WTC11 (cell line): ENCODE measurements around the gene RBMS2. TPM values are rescaled to one million over a fixed set of nuclear protein-coding genes. Genes with fewer than 3 reads are reported as not detected.

Experiments
- ATAC-seq: fragments of 200-7000 bp; cut with Tn5 transposase; 2 replicates; pipeline ENCODE4 v1.10.0; 2021; ENCODE audit warnings: mild to moderate bottlenecking, moderate library complexity
- CTCF ChIA-PET: fragments of 300-600 bp; sonication (Branson Sonifier 250); formaldehyde crosslinking; loops from one replicate; lab custom pipeline; 2021; ENCODE audit warnings: antibody characterized with exemption; lab: Charles Lee
- POLR2A ChIA-PET: fragments of 350-600 bp; sonication (Branson Sonifier 250); formaldehyde crosslinking; loops from one replicate; lab custom pipeline; 2021; ENCODE audit warnings: antibody characterized with exemption; lab: Charles Lee
- DNase-seq: peaks from one replicate; pipeline ENCODE4 v3.0.0; 2021; ENCODE audit warnings: low spot score
- H3K27ac Mint-ChIP-seq: 2 replicates; pipeline ENCODE4 v1.8.0; 2021; ENCODE audit warnings: mixed read lengths
- H3K27me3 Mint-ChIP-seq: 2 replicates; pipeline ENCODE4 v1.8.0; 2021; ENCODE audit warnings: low read depth, mild to moderate bottlenecking, moderate library complexity, mixed read lengths
- H3K36me3 Mint-ChIP-seq: 2 replicates; pipeline ENCODE4 v1.8.0; 2021; ENCODE audit warnings: mixed read lengths
- H3K4me1 Mint-ChIP-seq: 2 replicates; pipeline ENCODE4 v1.8.0; 2022; ENCODE audit warnings: mixed read lengths
- H3K4me3 Mint-ChIP-seq: 2 replicates; pipeline ENCODE4 v1.8.0; 2021; ENCODE audit warnings: mild to moderate bottlenecking, moderate library complexity, mixed read lengths
- H3K9me3 Mint-ChIP-seq: 2 replicates; pipeline ENCODE4 v1.8.0; 2021; ENCODE audit warnings: mixed read lengths
- AFF4 ChIP-seq: sonication (generic); formaldehyde crosslinking; IDR thresholded peaks from 2 replicates; pipeline ENCODE4 v1.8.1; 2023; ENCODE audit warnings: mild to moderate bottlenecking, missing genetic modification reagents, borderline replicate concordance
- CDX4 ChIP-seq: fragments of 250-450 bp; sonication (Bioruptor Pico); IDR thresholded peaks from 2 replicates; pipeline ENCODE4 v1.9.0; 2021; ENCODE audit warnings: moderate library complexity, mild to moderate bottlenecking, inconsistent platforms, borderline replicate concordance
- ELF4 ChIP-seq: sonication (generic); formaldehyde crosslinking; IDR thresholded peaks from 2 replicates; pipeline ENCODE4 v1.8.1; 2022; ENCODE audit warnings: low read depth, mild to moderate bottlenecking, moderate library complexity, missing genetic modification reagents
- EMX1 ChIP-seq: fragments of 250-450 bp; sonication (Bioruptor Pico); IDR thresholded peaks from 2 replicates; pipeline ENCODE4 v1.8.0; 2021; ENCODE audit warnings: mild to moderate bottlenecking
- ETV6 ChIP-seq: sonication (generic); formaldehyde crosslinking; IDR thresholded peaks from 2 replicates; pipeline ENCODE4 v1.8.1; 2022; ENCODE audit warnings: mild to moderate bottlenecking, missing genetic modification reagents
- GRHL2 ChIP-seq: fragments of 250-450 bp; sonication (Bioruptor Pico); IDR thresholded peaks from 2 replicates; pipeline ENCODE4 v1.8.0; 2022; ENCODE audit warnings: mild to moderate bottlenecking, moderate library complexity; ENCODE audit not compliant: insufficient replicate concordance, severe bottlenecking
- IRF2 ChIP-seq: sonication (generic); formaldehyde crosslinking; IDR thresholded peaks from 2 replicates; pipeline ENCODE4 v1.8.0; 2022; ENCODE audit warnings: low read depth, missing genetic modification reagents, borderline replicate concordance
- JUN ChIP-seq: sonication (generic); formaldehyde crosslinking; IDR thresholded peaks from 2 replicates; pipeline ENCODE4 v1.8.0; 2023; ENCODE audit warnings: mild to moderate bottlenecking, missing genetic modification reagents
- SMAD3 ChIP-seq: sonication (generic); formaldehyde crosslinking; IDR thresholded peaks from 2 replicates; pipeline ENCODE4 v1.8.0; 2022; ENCODE audit warnings: missing genetic modification reagents, mild to moderate bottlenecking, borderline replicate concordance
- SMAD4 ChIP-seq: sonication (generic); formaldehyde crosslinking; IDR thresholded peaks from 2 replicates; pipeline ENCODE4 v1.8.0; 2022; ENCODE audit warnings: mild to moderate bottlenecking, missing genetic modification reagents
- ZNF219 ChIP-seq: sonication (generic); formaldehyde crosslinking; IDR thresholded peaks from 2 replicates; pipeline ENCODE4 v1.8.0; 2023; ENCODE audit warnings: missing genetic modification reagents, mild to moderate bottlenecking, borderline replicate concordance
- ZNF317 ChIP-seq: sonication (generic); formaldehyde crosslinking; IDR thresholded peaks from 2 replicates; pipeline ENCODE4 v1.8.1; 2023; ENCODE audit warnings: low read depth, mild to moderate bottlenecking, moderate library complexity, missing genetic modification reagents, borderline replicate concordance
- ZNF532 ChIP-seq: fragments of 250-450 bp; sonication (Bioruptor Pico); IDR thresholded peaks from 2 replicates; pipeline ENCODE4 v1.9.0; 2021; ENCODE audit warnings: mild to moderate bottlenecking, borderline replicate concordance
- total RNA-seq: library from RNA; stranded (reverse); gene quantifications from 3 replicates; pipeline ENCODE4 v1.2.3, GENCODE V29; 2021
- TF ChIP-seq, protein P1 (sequence below): sonication (generic); formaldehyde crosslinking; IDR thresholded peaks from 2 replicates; pipeline ENCODE4 v1.8.1; 2022; ENCODE audit warnings: low read depth, mild to moderate bottlenecking, moderate library complexity, missing genetic modification reagents, borderline replicate concordance
- TF ChIP-seq, protein P2 (sequence below): sonication (generic); formaldehyde crosslinking; IDR thresholded peaks from 2 replicates; pipeline ENCODE4 v1.8.1; 2022; ENCODE audit warnings: mild to moderate bottlenecking, missing genetic modification reagents, moderate library complexity, borderline replicate concordance
- TF ChIP-seq, protein P3 (sequence below): fragments of 200-600 bp; IDR thresholded peaks from 2 replicates; pipeline ENCODE4 v1.8.0; 2022; ENCODE audit warnings: antibody characterized with exemption
- TF ChIP-seq, protein P4 (sequence below): sonication (generic); formaldehyde crosslinking; IDR thresholded peaks from 2 replicates; pipeline ENCODE4 v1.8.1; 2023; ENCODE audit warnings: mild to moderate bottlenecking, missing genetic modification reagents

Gene RBMS2
- total RNA-seq, 1 experiment from 2014 or later = 16.7 TPM

DNA sequence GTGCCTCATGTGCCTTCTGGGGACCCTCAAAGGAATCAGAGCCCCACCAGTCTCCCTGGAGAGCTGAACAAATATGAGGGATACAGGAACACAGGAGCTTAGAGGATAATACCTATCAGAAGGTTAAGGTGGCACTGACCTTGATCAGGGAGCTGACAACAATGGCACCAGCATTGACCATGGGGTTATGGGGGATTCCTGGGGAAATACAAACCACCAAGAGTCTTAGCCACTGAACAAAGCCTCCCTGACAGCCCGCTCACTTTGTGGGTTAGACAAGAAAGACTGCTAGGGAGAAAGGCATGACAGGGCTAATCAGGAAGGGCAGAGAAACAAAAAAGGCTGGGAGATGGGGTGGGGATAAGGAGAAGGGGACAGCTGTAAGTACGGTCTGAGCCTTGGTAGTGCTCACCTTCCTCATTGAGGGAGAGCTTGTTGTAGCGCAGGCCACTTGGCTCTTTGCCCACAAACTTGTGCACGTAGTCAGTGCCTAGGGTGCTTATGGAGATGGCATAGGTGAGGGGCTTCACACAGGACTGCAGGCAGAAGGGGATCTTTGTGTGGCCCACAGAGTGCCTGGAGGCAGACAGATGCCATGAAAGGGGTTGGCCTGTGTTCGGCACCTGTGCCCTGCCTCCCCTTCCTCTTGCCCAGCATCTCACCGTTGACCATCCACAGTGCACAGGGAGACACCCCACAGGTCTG lies 43.9 kb upstream of the RBMS2 start (continued):
- TF ChIP-seq ZNF532 (CRISPR knock-in tag) = no peak
- TF ChIP-seq IRF2 (CRISPR knock-in tag) = no peak
- no peak for TF ChIP-seq CDX4 (CRISPR knock-in tag)
- no peak for TF ChIP-seq ETV6 (CRISPR knock-in tag)

- Mint-ChIP-seq H3K4me1 (no peaks in the 10 kb centered on the region), H3K36me3 (no peaks in the 10 kb centered on the region), H3K27ac (no peak overlapping the region), H3K4me3 (no peak overlapping the region), H3K27me3 (peaks cover 2% of the 10 kb centered on the region; the same call in 1 of the 2 replicates), H3K9me3 (no peaks in the 10 kb centered on the region)
- ChIA-PET CTCF (interaction anchor here (0.5 to 0.8 kb wide), 2 partner anchors 15 to 94 kb away, joined by 3 read pairs; no protein-coding TSS in a partner anchor), POLR2A (interaction anchor here (0.5 kb wide), 1 partner anchor 17 kb away, joined by 3 read pairs; no protein-coding TSS in a partner anchor)
- TF ChIP-seq ELF4 (CRISPR knock-in tag) (no peak), ZNF317 (CRISPR knock-in tag) (no peak), ETV6 (CRISPR knock-in tag) (no peak), AFF4 (no peak), GRHL2 (CRISPR knock-in tag) (no peak), ZNF219 (CRISPR knock-in tag) (no peak)
- TF ChIP-seq, protein P1, sequence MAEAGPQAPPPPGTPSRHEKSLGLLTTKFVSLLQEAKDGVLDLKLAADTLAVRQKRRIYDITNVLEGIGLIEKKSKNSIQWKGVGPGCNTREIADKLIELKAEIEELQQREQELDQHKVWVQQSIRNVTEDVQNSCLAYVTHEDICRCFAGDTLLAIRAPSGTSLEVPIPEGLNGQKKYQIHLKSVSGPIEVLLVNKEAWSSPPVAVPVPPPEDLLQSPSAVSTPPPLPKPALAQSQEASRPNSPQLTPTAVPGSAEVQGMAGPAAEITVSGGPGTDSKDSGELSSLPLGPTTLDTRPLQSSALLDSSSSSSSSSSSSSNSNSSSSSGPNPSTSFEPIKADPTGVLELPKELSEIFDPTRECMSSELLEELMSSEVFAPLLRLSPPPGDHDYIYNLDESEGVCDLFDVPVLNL = no peak
- DNase-seq (no peak), ATAC-seq (no peak)
Observed at GRCh38 chr12:56479625-56480024, 42.0 kb upstream of the RBMS2 start.

DNA sequence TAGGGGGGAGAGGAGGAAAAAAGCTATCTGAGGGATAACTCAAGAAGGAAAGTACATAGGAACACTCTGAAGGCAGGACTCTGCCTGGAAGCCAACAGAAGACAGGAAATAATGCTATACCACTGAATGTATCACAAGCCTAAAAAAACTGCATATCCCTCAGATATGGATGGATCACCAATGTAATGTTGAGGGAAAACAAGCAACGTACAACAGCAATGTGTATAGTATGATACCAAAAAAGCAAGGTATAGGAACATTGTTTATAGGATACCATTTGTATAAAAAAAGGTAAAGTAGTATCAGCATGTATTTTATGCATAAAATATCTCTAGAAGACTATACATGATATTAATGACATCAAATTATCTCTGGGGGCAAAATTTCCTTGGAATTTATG lies 37.1 kb upstream of the RBMS2 start:
- ChIA-PET POLR2A (no interaction called here), CTCF (no interaction called here)
- DNase-seq (no peak), ATAC-seq (no peak)
- Mint-ChIP-seq H3K27ac (no peak overlapping the region), H3K36me3 (no peaks in the 10 kb centered on the region; the same call in 1 of the 2 replicates), H3K9me3 (peaks cover 11% of the 10 kb centered on the region), H3K27me3 (peaks cover 41% of the 10 kb centered on the region), H3K4me1 (peaks cover 16% of the 10 kb centered on the region), H3K4me3 (no peak overlapping the region)
- TF ChIP-seq, protein P2, sequence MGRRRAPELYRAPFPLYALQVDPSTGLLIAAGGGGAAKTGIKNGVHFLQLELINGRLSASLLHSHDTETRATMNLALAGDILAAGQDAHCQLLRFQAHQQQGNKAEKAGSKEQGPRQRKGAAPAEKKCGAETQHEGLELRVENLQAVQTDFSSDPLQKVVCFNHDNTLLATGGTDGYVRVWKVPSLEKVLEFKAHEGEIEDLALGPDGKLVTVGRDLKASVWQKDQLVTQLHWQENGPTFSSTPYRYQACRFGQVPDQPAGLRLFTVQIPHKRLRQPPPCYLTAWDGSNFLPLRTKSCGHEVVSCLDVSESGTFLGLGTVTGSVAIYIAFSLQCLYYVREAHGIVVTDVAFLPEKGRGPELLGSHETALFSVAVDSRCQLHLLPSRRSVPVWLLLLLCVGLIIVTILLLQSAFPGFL (CRISPR knock-in tag) = no peak
- TF ChIP-seq SMAD3 (CRISPR knock-in tag) = no peak
- TF ChIP-seq ELF4 (CRISPR knock-in tag) = no peak
- TF ChIP-seq, protein P3, sequence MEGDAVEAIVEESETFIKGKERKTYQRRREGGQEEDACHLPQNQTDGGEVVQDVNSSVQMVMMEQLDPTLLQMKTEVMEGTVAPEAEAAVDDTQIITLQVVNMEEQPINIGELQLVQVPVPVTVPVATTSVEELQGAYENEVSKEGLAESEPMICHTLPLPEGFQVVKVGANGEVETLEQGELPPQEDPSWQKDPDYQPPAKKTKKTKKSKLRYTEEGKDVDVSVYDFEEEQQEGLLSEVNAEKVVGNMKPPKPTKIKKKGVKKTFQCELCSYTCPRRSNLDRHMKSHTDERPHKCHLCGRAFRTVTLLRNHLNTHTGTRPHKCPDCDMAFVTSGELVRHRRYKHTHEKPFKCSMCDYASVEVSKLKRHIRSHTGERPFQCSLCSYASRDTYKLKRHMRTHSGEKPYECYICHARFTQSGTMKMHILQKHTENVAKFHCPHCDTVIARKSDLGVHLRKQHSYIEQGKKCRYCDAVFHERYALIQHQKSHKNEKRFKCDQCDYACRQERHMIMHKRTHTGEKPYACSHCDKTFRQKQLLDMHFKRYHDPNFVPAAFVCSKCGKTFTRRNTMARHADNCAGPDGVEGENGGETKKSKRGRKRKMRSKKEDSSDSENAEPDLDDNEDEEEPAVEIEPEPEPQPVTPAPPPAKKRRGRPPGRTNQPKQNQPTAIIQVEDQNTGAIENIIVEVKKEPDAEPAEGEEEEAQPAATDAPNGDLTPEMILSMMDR = no peak
- TF ChIP-seq EMX1 = no peak
- no peak for TF ChIP-seq JUN (CRISPR knock-in tag)
- TF ChIP-seq SMAD4 (CRISPR knock-in tag) = no peak
- TF ChIP-seq, protein P4, sequence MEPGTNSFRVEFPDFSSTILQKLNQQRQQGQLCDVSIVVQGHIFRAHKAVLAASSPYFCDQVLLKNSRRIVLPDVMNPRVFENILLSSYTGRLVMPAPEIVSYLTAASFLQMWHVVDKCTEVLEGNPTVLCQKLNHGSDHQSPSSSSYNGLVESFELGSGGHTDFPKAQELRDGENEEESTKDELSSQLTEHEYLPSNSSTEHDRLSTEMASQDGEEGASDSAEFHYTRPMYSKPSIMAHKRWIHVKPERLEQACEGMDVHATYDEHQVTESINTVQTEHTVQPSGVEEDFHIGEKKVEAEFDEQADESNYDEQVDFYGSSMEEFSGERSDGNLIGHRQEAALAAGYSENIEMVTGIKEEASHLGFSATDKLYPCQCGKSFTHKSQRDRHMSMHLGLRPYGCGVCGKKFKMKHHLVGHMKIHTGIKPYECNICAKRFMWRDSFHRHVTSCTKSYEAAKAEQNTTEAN (CRISPR knock-in tag) = no peak
